GM19452 (cell line): Measurements from ENCODE around the gene TPBGL.

Experiments used
- ATAC-seq: cut with Tn5 transposase; IDR thresholded peaks from one replicate; pipeline ENCODE4 v1.9.1; 2021; ENCODE audit not compliant: unreplicated experiment

Gene TPBGL

GRCh38 chr11:75289919-75290318 lies 49.3 kb downstream of the TPBGL start:
- ATAC-seq = no peak

GRCh38 chr11:75291741-75292140 lies 51.2 kb downstream of the TPBGL start:
- no peak for ATAC-seq

GRCh38 chr11:75292943-75293342 lies 52.4 kb downstream of the TPBGL start:
- no peak for ATAC-seq
